HAP-1 (cell line): ENCODE data around the gene POMT1.

Experiments
- DNase-seq, 2 experiments: peaks; one replicate each; pipeline ENCODE4 v3.0.0-alpha.2; 2016 to 2020; ENCODE audit warnings: low spot score in 2 of 2
- H3K27me3 ChIP-seq: fragments of 250-450 bp; sonication (Bioruptor Pico); 2 replicates; pipeline ENCODE4 v1.5.1; 2020; ENCODE audit warnings: low read depth, mild to moderate bottlenecking, moderate library complexity
- H3K36me3 ChIP-seq: fragments of 250-450 bp; sonication (Bioruptor Pico); replicated peaks from 2 replicates; pipeline ENCODE4 v1.5.1; 2020; ENCODE audit warnings: mild to moderate bottlenecking
- H3K4me1 ChIP-seq: fragments of 250-450 bp; sonication (Bioruptor Pico); 2 replicates; pipeline ENCODE4 v1.5.1; 2020; ENCODE audit warnings: mild to moderate bottlenecking
- H3K4me3 ChIP-seq: fragments of 250-450 bp; sonication (Bioruptor Pico); 2 replicates; pipeline ENCODE4 v1.5.1; 2020; ENCODE audit warnings: mild to moderate bottlenecking, moderate library complexity
- H3K9me3 ChIP-seq: fragments of 250-450 bp; sonication (Bioruptor Pico); 2 replicates; pipeline ENCODE4 v1.5.1; 2020; ENCODE audit warnings: mild to moderate bottlenecking, moderate library complexity
- in situ Hi-C: fragments of 300-500 bp; cut with MboI; formaldehyde crosslinking; loops from 3 replicates; pipeline ENCODE4 v1.14.3; 2020; ENCODE audit warnings: low sequenced_read_pairs, inconsistent platforms, mixed read lengths

Gene POMT1

GRCh38 chr9:131528886-131529505, 26.3 kb downstream of the POMT1 start:
- Histone ChIP-seq H3K36me3 (peaks cover 55% of the 10 kb centered on the region), H3K9me3 (no peaks in the 10 kb centered on the region), H3K27me3 (no peaks in the 10 kb centered on the region), H3K4me1 (no peaks in the 10 kb centered on the region; the same call in 1 of the 2 replicates), H3K4me3 (no peak overlapping the region)
- DNase-seq = no peak
- in situ Hi-C loops = no loop called here

GRCh38 chr9:131529597-131530545, 27.2 kb downstream of the POMT1 start:
- Histone ChIP-seq H3K4me1 (no peaks in the 10 kb centered on the region; the same call in 1 of the 2 replicates), H3K4me3 (peak overlapping the region; percentile 66), H3K27me3 (no peaks in the 10 kb centered on the region), H3K36me3 (peaks cover 46% of the 10 kb centered on the region), H3K9me3 (no peaks in the 10 kb centered on the region)
- no peak for DNase-seq
- in situ Hi-C loops = no loop called here

DNA sequence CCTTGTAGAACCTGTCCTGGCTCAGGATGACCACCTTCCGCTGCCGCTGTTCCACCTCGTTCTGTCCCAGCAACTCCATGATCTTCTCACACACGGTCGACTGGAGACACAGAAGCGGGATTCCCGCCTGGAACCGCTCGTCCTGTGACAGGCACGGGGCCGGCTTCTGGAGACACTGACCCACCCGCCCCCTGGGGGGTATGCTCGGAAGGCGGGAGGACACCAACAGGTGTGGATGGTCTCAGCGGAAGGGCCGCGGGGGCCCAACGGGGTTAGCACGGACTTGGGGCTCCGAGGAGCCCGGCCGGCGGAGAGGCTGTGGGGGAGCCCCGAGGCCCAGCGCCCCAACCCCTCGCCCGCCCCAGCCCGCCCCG, 27.8 kb downstream of the POMT1 start:
- Histone ChIP-seq H3K27me3 (no peaks in the 10 kb centered on the region), H3K9me3 (no peaks in the 10 kb centered on the region), H3K36me3 (peaks cover 39% of the 10 kb centered on the region), H3K4me1 (no peaks in the 10 kb centered on the region; the same call in 1 of the 2 replicates), H3K4me3 (peak overlapping the region; percentile 66)
- in situ Hi-C loops = no loop called here
- DNase-seq = peak; percentile 28 to 71

DNA sequence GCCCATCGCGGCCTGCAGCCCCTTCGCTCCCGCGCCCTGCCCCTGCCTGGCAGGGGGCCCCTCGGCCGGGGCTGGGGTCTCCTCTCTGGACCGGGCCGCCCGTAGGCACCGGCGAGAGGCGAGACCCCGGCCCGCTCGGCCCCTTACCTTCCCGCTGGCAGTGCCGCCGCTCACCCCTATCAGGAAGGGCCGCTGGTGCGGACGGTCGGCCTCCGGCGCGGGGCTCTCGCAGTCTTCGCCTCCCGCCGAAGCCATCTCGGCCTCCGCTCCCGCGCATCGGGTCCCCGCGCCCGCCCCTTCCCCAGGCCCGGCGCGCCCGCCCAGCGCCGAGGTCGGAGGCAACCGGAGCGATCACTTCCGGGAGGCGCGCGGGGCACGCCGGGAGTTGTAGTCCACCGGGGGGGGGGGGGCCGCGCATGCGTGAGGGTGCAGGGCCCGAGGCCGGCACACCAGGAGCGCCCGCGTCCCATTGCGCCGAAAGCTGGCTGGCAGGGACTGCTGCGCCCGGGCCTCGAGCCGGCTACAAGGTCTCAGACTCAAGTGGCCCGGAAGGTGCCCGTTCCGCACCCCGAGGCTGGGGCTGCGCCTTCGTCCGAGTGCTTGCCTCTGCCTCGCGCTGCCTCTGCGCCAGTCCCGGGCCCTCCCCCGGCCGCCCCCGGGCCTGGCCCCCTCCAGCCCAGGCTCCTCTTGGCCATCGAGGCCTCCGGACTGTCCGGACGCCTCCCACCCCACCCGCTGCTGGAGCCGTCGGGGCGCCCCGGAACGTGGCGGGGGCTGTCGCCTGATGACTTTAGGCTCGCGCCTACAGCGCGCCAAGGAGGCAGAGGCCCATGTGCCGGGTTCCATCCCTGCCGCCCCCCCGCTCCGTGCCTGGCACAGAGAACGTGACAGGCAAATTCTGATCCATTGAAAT, 28.5 kb downstream of the POMT1 start, which contains the start of gene UCK1:
Gene UCK1, minus strand, starts transcription at position 344 of the 913 bp plus-strand sequence. Its CDS starts 89 bp downstream, at position 255.
- Histone ChIP-seq H3K36me3 (peaks cover 33% of the 10 kb centered on the region), H3K4me3 (peak within 1 kb of the TSS; percentile 66), H3K9me3 (no peaks in the 10 kb centered on the region), H3K27me3 (no peaks in the 10 kb centered on the region), H3K4me1 (no peaks in the 10 kb centered on the region; the same call in 1 of the 2 replicates)
- DNase-seq = peak; percentile 74 to 87
- in situ Hi-C loops = no loop called here

- no peak overlapping the region for H3K4me3 ChIP-seq
- in situ Hi-C loops = no loop called here
- no peak for DNase-seq
- peaks cover 2% of the 10 kb centered on the region for H3K36me3 ChIP-seq
- H3K9me3 ChIP-seq = no peaks in the 10 kb centered on the region
- H3K27me3 ChIP-seq = no peaks in the 10 kb centered on the region
- H3K4me1 ChIP-seq = no peaks in the 10 kb centered on the region; the same call in 1 of the 2 replicates
Measured at GRCh38 chr9:131534721-131535237, 32.1 kb downstream of the POMT1 start.

- no peaks in the 10 kb centered on the region for H3K9me3 ChIP-seq
- no peaks in the 10 kb centered on the region for H3K4me1 ChIP-seq
- H3K36me3 ChIP-seq = no peaks in the 10 kb centered on the region
- in situ Hi-C loops = no loop called here
- no peak for DNase-seq
- H3K27me3 ChIP-seq = no peaks in the 10 kb centered on the region
- no peak overlapping the region for H3K4me3 ChIP-seq
Measured at GRCh38 chr9:131537946-131538345, 35.2 kb downstream of the POMT1 start.

GRCh38 chr9:131539223-131539923, 36.7 kb downstream of the POMT1 start:
- in situ Hi-C loops = no loop called here
- Histone ChIP-seq H3K4me3 (no peak overlapping the region), H3K36me3 (no peaks in the 10 kb centered on the region), H3K27me3 (no peaks in the 10 kb centered on the region), H3K4me1 (no peaks in the 10 kb centered on the region), H3K9me3 (no peaks in the 10 kb centered on the region)
- no peak for DNase-seq

DNA sequence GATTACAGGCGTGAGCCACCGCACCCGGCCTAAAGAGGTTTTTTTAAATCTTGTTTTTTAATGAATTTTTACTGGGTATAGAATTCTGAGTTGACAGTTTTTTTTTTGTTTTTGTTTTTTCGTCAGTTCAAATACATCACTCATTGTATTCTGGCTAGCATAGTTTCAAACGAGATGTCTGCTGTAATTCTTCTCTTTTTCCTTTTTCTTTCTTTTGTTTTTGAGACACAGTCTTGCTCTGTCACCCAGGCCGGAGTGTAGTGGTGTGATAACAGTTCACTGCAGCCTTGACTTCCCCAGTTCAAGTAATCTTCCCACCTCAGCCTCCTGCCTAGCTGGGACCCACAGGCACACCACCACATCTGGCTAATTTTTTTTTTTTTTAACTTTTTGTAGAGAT, 40.4 kb downstream of the POMT1 start:
- Histone ChIP-seq H3K27me3 (peaks cover 10% of the 10 kb centered on the region; the same call in 1 of the 2 replicates), H3K4me3 (no peak overlapping the region), H3K36me3 (no peaks in the 10 kb centered on the region), H3K9me3 (no peaks in the 10 kb centered on the region), H3K4me1 (no peaks in the 10 kb centered on the region)
- in situ Hi-C loops = no loop called here
- no peak for DNase-seq

DNA sequence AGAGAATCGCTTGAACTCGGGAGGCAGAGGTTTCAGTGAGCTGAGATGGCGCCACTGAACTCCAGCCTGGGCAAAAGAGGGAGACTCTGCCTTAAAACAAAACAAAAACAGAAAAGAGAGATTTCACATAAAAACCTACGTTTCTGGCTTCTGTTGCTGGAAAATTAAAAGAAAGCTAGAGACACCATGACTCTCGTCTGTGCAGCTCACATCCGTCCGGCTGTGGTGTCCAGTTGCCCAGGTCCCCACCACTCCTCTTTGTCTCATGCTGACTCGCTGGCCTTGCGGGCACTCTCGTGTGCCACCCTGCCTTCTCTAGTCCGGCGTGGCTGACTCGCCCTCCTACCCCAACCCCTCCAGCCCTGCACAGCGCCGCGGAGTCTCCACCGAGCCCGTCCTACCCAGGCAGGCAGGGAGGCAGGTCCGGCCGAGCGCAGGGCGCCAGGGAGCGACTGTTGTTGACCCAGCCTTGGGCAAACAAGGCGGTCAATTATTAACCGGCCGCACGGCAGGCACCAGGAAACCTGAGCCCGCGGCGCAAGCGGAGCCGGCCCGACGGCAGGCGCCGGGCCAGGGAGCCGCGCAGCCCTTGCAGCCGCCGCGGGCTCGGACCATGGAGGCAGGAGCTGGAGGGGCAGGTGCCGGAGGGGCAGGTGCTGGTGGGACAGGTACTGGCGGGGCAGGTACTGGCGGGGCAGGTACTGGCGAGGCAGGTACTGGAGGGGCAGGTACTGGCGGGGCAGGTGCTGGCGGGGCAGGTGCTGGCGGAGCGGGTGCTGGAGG, 42.5 kb downstream of the POMT1 start, which contains the start of gene PRRT1B:
Gene PRRT1B, plus strand, starts transcription at position 521 of the 783 bp plus-strand sequence. Its CDS starts 93 bp downstream, at position 614.
- no peaks in the 10 kb centered on the region for H3K4me1 ChIP-seq
- in situ Hi-C loops = no loop called here
- no peaks in the 10 kb centered on the region for H3K36me3 ChIP-seq
- no peak for DNase-seq
- H3K4me3 ChIP-seq = no peak within 1 kb of the TSS
- H3K9me3 ChIP-seq = no peaks in the 10 kb centered on the region
- peaks cover 10% of the 10 kb centered on the region; the same call in 1 of the 2 replicates for H3K27me3 ChIP-seq

DNA sequence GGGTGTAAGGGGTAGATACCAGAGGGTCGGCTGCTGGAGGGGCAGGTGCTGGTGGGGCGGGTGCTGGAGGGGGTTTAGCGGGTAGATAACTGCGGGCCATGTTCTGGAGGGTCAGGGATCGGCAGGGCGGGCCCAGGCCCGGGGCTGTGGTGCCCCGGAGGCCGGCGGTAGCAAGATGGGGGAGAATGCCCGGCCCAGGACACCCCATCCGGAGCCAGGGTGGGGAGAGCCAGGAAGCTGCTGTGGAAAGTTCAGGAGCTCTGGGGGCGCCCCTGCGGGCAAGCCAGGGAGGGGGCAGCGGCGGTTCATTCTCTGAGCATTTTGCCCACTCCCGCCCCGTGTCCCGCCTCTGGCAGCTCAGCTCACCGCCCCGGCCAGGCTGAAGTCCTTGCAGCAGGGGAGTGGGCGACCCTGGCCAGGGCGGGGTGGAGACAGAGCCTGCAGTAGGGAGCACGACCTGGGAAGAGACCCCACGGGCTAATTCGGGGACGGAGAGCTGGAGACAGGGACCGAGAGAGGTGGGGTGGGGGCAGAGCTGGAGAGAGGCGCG, 43.1 kb downstream of the POMT1 start:
- H3K27me3 ChIP-seq = peaks cover 10% of the 10 kb centered on the region; the same call in 1 of the 2 replicates
- H3K36me3 ChIP-seq = no peaks in the 10 kb centered on the region
- in situ Hi-C loops = no loop called here
- H3K9me3 ChIP-seq = no peaks in the 10 kb centered on the region
- no peak for DNase-seq
- H3K4me3 ChIP-seq = no peak overlapping the region
- H3K4me1 ChIP-seq = no peaks in the 10 kb centered on the region

- Histone ChIP-seq H3K27me3 (peaks cover 10% of the 10 kb centered on the region; the same call in 1 of the 2 replicates), H3K4me3 (no peak overlapping the region), H3K4me1 (no peaks in the 10 kb centered on the region), H3K36me3 (no peaks in the 10 kb centered on the region), H3K9me3 (no peaks in the 10 kb centered on the region)
- peak in 1 of 2 experiments; percentile 40 for DNase-seq
- in situ Hi-C loops = no loop called here
Measured at GRCh38 chr9:131546336-131547084, 43.8 kb downstream of the POMT1 start.
